GM12878 (cell line): ENCODE data around the gene CRKL. TPM values are rescaled to one million over a fixed set of nuclear protein-coding genes. Genes with fewer than 3 reads are reported as not detected.

ENCODE experiments used
- ATAC-seq: fragments of 200-7000 bp; cut with Tn5 transposase; 3 replicates; pipeline ENCODE4 v1.9.1; 2020; ENCODE audit warnings: mild to moderate bottlenecking, moderate library complexity
- BruUV-seq: library from RNA; stranded (reverse); fragments of 400-500 nt; replicated peaks from 2 replicates; lab custom pipeline; 2021; lab: Mats Ljungman, UMichigan
- CTCF ChIA-PET: fragments of 300-600 bp; sonication (Branson Sonifier 250); formaldehyde crosslinking; extraction: SDS; loops from one replicate; lab custom pipeline; 2021; ENCODE audit warnings: inconsistent platforms; lab: Yijun Ruan, JAX
- POLR2A ChIA-PET: fragments of 350-600 bp; formaldehyde crosslinking; extraction: SDS; loops from one replicate; lab custom pipeline; 2021; ENCODE audit warnings: inconsistent platforms; lab: Charles Lee
- RAD21 ChIA-PET: fragments of 300-600 bp; sonication (Branson Sonifier 250); formaldehyde crosslinking; loops from one replicate; lab custom pipeline; 2023; ENCODE audit warnings: antibody characterized with exemption; ENCODE audit not compliant: unreplicated experiment; lab: Charles Lee
- SMC1A ChIA-PET: fragments of 300-600 bp; sonication (Branson Sonifier 250); formaldehyde crosslinking; loops from one replicate; lab custom pipeline; 2023; ENCODE audit not compliant: unreplicated experiment, uncharacterized antibody; lab: Charles Lee
- DNase-seq: peaks from one replicate; pipeline ENCODE4 v3.0.0-alpha.2; 2011; ENCODE audit warnings: low read depth, low spot score
- FAIRE-seq: peaks from 3 replicates; lab custom pipeline; 2011; peaks lifted over from hg19 to GRCh38; lab: Jason Lieb, UNC
- H2AFZ ChIP-seq: 2 replicates; pipeline ENCODE4 v1.6.0; 2011; ENCODE audit warnings: low read depth, low read length, control low read depth; ENCODE audit not compliant: control insufficient read depth
- H3K27ac ChIP-seq: 2 replicates; pipeline ENCODE4 v1.5.1; 2011; ENCODE audit warnings: control low read depth; ENCODE audit not compliant: control insufficient read depth, insufficient read depth
- H3K27me3 ChIP-seq, 2 experiments: replicated peaks in 1 of 2; 2 replicates each; pipeline versions ENCODE4 v1.6.0 to v1.6.1; 2011; ENCODE audit warnings: low read length in 1 of 2; ENCODE audit not compliant: control insufficient read depth in 2 of 2, insufficient read depth in 2 of 2
- H3K36me3 ChIP-seq, 2 experiments: 2 replicates each; pipeline ENCODE4 v1.5.1; 2011; ENCODE audit warnings: low read length in 1 of 2; ENCODE audit not compliant: control insufficient read depth in 2 of 2, insufficient read depth in 2 of 2
- H3K4me1 ChIP-seq: 2 replicates; pipeline ENCODE4 v1.6.1; 2011; ENCODE audit warnings: mild to moderate bottlenecking, low read length, moderate library complexity, mixed read lengths; ENCODE audit not compliant: control insufficient read depth, insufficient read depth
- H3K4me2 ChIP-seq: 2 replicates; pipeline ENCODE4 v1.6.0; 2011; ENCODE audit warnings: control low read depth; ENCODE audit not compliant: control insufficient read depth, insufficient read depth
- H3K4me3 ChIP-seq: fragments of 200-600 bp; sonication (generic); 2 replicates; pipeline ENCODE4 v1.5.1; 2016
- H3K79me2 ChIP-seq: 2 replicates; pipeline ENCODE4 v1.6.0; 2011; ENCODE audit warnings: low read length; ENCODE audit not compliant: control insufficient read depth, insufficient read depth
- H3K9ac ChIP-seq: 2 replicates; pipeline ENCODE4 v1.8.0; 2011; ENCODE audit warnings: low read length, control low read depth, mixed read lengths; ENCODE audit not compliant: control insufficient read depth, insufficient read depth
- H3K9me3 ChIP-seq: replicated peaks from 3 replicates; pipeline ENCODE4 v1.5.1; 2011; ENCODE audit warnings: mild to moderate bottlenecking, low read length; ENCODE audit not compliant: control insufficient read depth, insufficient read depth
- H4K20me1 ChIP-seq: 2 replicates; pipeline ENCODE4 v1.6.0; 2011; ENCODE audit not compliant: control insufficient read depth, insufficient read depth
- ATF7 ChIP-seq: fragments of 450-650 bp; IDR thresholded peaks from 2 replicates; pipeline ENCODE4 v1.6.1; 2016; ENCODE audit warnings: low read depth, mild to moderate bottlenecking
- CBX5 ChIP-seq: sonication (generic); IDR thresholded peaks from 2 replicates; pipeline ENCODE4 v1.6.1; 2016; ENCODE audit warnings: low read depth, moderate library complexity, mild to moderate bottlenecking, inconsistent platforms
- FOXK2 ChIP-seq: fragments of 450-650 bp; IDR thresholded peaks from 2 replicates; pipeline ENCODE4 v1.6.1; 2017; ENCODE audit warnings: mild to moderate bottlenecking, moderate library complexity
- IKZF1 ChIP-seq: fragments of 450-650 bp; conservative IDR thresholded peaks from 2 replicates; pipeline ENCODE4 v1.6.1; 2017; ENCODE audit warnings: antibody characterized with exemption, mild to moderate bottlenecking
- POLR2AphosphoS5 ChIP-seq: IDR thresholded peaks from 2 replicates; pipeline ENCODE4 v1.6.1; 2011; ENCODE audit warnings: mild to moderate bottlenecking, low read length, inconsistent platforms
- SIN3A ChIP-seq: IDR thresholded peaks from 2 replicates; pipeline ENCODE4 v1.6.1; 2012; ENCODE audit warnings: low read depth, low read length, improper control_type of control experiment
- SREBF2 ChIP-seq: IDR thresholded peaks from 2 replicates; pipeline ENCODE4 v1.6.1; 2012; ENCODE audit warnings: mild to moderate bottlenecking, low read length
- TBL1XR1 ChIP-seq: IDR thresholded peaks from 2 replicates; pipeline ENCODE4 v1.6.1; 2012; ENCODE audit warnings: low read depth, low read length, improper control_type of control experiment
- WRNIP1 ChIP-seq: IDR thresholded peaks from 2 replicates; pipeline ENCODE4 v1.6.1; 2011; ENCODE audit warnings: low read depth, low read length, improper control_type of control experiment, borderline replicate concordance
- WGBS: methylation state at CpG from one replicate; pipeline ENCODE4 v1.1.6; 2016; ENCODE audit warnings: low lambda C conversion rate; ENCODE audit not compliant: insufficient replicate concordance, insufficient coverage; ENCODE audit errors: missing lambda C conversion rate; 5-methylcytosine and 5-hydroxymethylcytosine counted together
- in situ Hi-C: fragments of 300-500 bp; cut with MboI; formaldehyde crosslinking; loops from 9 replicates; pipeline ENCODE4 v1.14.3; 2018; ENCODE audit warnings: mixed read lengths
- intact Hi-C: fragments of 100-400 bp; cut with micrococcal nuclease; formaldehyde crosslinking; loops from one replicate; pipeline ENCODE4 v1.14.2; 2022; ENCODE audit not compliant: unreplicated experiment
- polyA plus RNA-seq, 11 experiments: library from polyadenylated mRNA; depleted of rRNA in 4 of 11; unstranded in 6 of 11; stranded (reverse) in 5 of 11; fragments of >200 nt; fragmentation: Nextera tagmentation in 4 of 11; fragmentation: Illumina TruSeq in 1 of 11; extraction: Ambion mirVana in 4 of 11; extraction: Trizol in 1 of 11; gene quantifications; 1 replicate in 1 of 11; 2 replicates in 10 of 11; pipeline versions ENCODE4 v1.2.1 to v1.2.3, GENCODE V29; 2011 to 2016; ENCODE audit warnings: inconsistent platforms in 2 of 11, missing spikeins in 2 of 11, low read depth in 1 of 11
- total RNA-seq, 4 experiments: library from RNA; depleted of rRNA in 3 of 4; stranded (reverse); fragments of >200 nt in 3 of 4; fragmentation: Illumina TruSeq in 1 of 4; extraction: Trizol in 1 of 4; gene quantifications; 2 replicates each; pipeline versions ENCODE4 v1.2.1 to v1.2.3, GENCODE V29; 2013 to 2021
- TF ChIP-seq, protein P1 (sequence below): fragments of 450-650 bp; IDR thresholded peaks from 2 replicates; pipeline ENCODE4 v1.6.1; 2018; ENCODE audit warnings: borderline replicate concordance, mild to moderate bottlenecking; ENCODE audit not compliant: partially characterized antibody
- TF ChIP-seq, protein P2 (sequence below): IDR thresholded peaks from 2 replicates; pipeline ENCODE4 v1.6.1; 2012; ENCODE audit warnings: low read length, inconsistent platforms
- TF ChIP-seq, protein P3 (sequence below): IDR thresholded peaks from 2 replicates; pipeline ENCODE4 v1.6.1; 2012; ENCODE audit warnings: low read depth, low read length, improper control_type of control experiment
- TF ChIP-seq, protein P4 (sequence below): fragments of 450-650 bp; IDR thresholded peaks from 2 replicates; pipeline ENCODE4 v1.6.1; 2017; ENCODE audit warnings: mild to moderate bottlenecking, moderate library complexity
- TF ChIP-seq, protein P5 (sequence below): IDR thresholded peaks from 2 replicates; pipeline ENCODE4 v1.6.1; 2012; ENCODE audit warnings: low read depth, low read length, improper control_type of control experiment

CRKL gene
- total and polyA plus RNA-seq, 10 of the 15 experiments (the other 5 are each of a cell fraction or from before 2014, with no cell fraction given): 12.6 to 61.2 (median 32.7) TPM

DNA sequence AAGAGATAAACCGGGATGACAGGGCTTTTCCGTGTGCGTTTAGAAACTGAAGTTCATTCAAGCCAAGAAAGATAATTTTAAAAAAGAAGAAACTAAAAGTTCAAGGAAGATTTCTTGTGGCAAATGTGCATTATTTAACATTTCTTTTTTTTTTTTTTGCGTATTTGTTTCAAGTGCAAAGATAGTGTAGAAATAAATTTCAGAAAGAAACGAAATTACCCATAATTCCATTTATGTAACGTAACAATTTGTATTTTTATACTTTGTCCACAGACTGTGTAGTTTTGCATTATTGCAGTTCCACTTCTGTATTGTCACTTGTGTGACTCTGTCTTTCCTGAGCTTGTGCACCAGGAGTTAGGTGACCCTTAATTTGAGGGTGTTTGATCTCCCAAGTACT is 34.4 kb upstream of the CRKL start (continued):
- TF ChIP-seq, protein P1, sequence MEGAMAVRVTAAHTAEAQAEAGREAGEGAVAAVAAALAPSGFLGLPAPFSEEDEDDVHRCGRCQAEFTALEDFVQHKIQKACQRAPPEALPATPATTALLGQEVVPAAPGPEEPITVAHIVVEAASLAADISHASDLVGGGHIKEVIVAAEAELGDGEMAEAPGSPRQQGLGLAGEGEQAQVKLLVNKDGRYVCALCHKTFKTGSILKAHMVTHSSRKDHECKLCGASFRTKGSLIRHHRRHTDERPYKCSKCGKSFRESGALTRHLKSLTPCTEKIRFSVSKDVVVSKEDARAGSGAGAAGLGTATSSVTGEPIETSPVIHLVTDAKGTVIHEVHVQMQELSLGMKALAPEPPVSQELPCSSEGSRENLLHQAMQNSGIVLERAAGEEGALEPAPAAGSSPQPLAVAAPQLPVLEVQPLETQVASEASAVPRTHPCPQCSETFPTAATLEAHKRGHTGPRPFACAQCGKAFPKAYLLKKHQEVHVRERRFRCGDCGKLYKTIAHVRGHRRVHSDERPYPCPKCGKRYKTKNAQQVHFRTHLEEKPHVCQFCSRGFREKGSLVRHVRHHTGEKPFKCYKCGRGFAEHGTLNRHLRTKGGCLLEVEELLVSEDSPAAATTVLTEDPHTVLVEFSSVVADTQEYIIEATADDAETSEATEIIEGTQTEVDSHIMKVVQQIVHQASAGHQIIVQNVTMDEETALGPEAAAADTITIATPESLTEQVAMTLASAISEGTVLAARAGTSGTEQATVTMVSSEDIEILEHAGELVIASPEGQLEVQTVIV: no peak
- TF ChIP-seq SREBF2: no peak
- TF ChIP-seq TBL1XR1: no peak
- TF ChIP-seq FOXK2: no peak
- TF ChIP-seq SIN3A: no peak
- TF ChIP-seq ATF7: no peak

DNA sequence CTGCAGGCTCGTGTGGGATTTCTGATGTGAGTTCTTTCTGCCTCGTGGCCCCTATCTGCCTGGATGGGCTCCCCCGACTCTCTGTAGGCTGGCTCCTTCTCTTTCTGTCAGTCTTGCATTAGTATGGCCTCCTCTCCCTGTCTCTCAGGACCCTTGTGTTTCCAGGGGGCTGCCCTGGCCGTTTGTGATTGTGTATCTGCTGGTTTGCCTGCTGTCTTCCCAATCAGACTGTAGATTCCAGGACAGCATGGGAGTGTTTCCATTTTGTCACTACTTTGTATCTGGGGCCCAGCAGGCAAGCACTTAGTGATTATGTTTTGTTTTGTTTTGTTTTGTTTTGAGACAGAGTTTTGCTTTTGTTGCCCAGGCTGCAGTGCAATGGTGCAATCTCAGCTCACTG is 32.8 kb upstream of the CRKL start:
- H3K4me1 ChIP-seq: no peaks in the 10 kb centered on the region
- DNase-seq (no peak), FAIRE-seq (no peak), ATAC-seq (no peak)
- H3K36me3 ChIP-seq: peaks cover 8 to 10% of the 10 kb centered on the region in 2 experiments
- 75% methylated on average over 4 of the region's 4 CpGs for WGBS
- H3K9ac ChIP-seq: no peak overlapping the region
- in situ Hi-C loops: no loop called here
- ChIA-PET CTCF (interaction anchor here (0.6 kb wide), 1 partner anchor 156 kb away, joined by 3 read pairs; no protein-coding TSS in a partner anchor), SMC1A (no interaction called here), POLR2A (no interaction called here), RAD21 (no interaction called here)
- H3K27ac ChIP-seq: no peak overlapping the region
- BruUV-seq: no TSS peak
- H3K27me3 ChIP-seq: no peaks in the 10 kb centered on the region
- no peak overlapping the region for H3K4me3 ChIP-seq
- no peak overlapping the region for H2AFZ ChIP-seq
- no peaks in the 10 kb centered on the region for H4K20me1 ChIP-seq
- no peaks in the 10 kb centered on the region for H3K9me3 ChIP-seq
- H3K79me2 ChIP-seq: no peaks in the 10 kb centered on the region
- H3K4me2 ChIP-seq: no peak overlapping the region
- intact Hi-C loops: no loop called here
- TF ChIP-seq, protein P2, sequence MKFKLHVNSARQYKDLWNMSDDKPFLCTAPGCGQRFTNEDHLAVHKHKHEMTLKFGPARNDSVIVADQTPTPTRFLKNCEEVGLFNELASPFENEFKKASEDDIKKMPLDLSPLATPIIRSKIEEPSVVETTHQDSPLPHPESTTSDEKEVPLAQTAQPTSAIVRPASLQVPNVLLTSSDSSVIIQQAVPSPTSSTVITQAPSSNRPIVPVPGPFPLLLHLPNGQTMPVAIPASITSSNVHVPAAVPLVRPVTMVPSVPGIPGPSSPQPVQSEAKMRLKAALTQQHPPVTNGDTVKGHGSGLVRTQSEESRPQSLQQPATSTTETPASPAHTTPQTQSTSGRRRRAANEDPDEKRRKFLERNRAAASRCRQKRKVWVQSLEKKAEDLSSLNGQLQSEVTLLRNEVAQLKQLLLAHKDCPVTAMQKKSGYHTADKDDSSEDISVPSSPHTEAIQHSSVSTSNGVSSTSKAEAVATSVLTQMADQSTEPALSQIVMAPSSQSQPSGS: no peak
- TF ChIP-seq, protein P3, sequence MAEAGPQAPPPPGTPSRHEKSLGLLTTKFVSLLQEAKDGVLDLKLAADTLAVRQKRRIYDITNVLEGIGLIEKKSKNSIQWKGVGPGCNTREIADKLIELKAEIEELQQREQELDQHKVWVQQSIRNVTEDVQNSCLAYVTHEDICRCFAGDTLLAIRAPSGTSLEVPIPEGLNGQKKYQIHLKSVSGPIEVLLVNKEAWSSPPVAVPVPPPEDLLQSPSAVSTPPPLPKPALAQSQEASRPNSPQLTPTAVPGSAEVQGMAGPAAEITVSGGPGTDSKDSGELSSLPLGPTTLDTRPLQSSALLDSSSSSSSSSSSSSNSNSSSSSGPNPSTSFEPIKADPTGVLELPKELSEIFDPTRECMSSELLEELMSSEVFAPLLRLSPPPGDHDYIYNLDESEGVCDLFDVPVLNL: no peak
- TF ChIP-seq POLR2AphosphoS5 (no peak), CBX5 (no peak), WRNIP1 (no peak), IKZF1 (no peak)
- TF ChIP-seq, protein P4, sequence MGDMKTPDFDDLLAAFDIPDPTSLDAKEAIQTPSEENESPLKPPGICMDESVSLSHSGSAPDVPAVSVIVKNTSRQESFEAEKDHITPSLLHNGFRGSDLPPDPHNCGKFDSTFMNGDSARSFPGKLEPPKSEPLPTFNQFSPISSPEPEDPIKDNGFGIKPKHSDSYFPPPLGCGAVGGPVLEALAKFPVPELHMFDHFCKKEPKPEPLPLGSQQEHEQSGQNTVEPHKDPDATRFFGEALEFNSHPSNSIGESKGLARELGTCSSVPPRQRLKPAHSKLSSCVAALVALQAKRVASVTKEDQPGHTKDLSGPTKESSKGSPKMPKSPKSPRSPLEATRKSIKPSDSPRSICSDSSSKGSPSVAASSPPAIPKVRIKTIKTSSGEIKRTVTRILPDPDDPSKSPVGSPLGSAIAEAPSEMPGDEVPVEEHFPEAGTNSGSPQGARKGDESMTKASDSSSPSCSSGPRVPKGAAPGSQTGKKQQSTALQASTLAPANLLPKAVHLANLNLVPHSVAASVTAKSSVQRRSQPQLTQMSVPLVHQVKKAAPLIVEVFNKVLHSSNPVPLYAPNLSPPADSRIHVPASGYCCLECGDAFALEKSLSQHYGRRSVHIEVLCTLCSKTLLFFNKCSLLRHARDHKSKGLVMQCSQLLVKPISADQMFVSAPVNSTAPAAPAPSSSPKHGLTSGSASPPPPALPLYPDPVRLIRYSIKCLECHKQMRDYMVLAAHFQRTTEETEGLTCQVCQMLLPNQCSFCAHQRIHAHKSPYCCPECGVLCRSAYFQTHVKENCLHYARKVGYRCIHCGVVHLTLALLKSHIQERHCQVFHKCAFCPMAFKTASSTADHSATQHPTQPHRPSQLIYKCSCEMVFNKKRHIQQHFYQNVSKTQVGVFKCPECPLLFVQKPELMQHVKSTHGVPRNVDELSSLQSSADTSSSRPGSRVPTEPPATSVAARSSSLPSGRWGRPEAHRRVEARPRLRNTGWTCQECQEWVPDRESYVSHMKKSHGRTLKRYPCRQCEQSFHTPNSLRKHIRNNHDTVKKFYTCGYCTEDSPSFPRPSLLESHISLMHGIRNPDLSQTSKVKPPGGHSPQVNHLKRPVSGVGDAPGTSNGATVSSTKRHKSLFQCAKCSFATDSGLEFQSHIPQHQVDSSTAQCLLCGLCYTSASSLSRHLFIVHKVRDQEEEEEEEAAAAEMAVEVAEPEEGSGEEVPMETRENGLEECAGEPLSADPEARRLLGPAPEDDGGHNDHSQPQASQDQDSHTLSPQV: no peak
- TF ChIP-seq, protein P5, sequence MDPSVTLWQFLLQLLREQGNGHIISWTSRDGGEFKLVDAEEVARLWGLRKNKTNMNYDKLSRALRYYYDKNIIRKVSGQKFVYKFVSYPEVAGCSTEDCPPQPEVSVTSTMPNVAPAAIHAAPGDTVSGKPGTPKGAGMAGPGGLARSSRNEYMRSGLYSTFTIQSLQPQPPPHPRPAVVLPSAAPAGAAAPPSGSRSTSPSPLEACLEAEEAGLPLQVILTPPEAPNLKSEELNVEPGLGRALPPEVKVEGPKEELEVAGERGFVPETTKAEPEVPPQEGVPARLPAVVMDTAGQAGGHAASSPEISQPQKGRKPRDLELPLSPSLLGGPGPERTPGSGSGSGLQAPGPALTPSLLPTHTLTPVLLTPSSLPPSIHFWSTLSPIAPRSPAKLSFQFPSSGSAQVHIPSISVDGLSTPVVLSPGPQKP: no peak
